GM23338 (cell line): Measurements from ENCODE around the gene HAL. TPM values are rescaled to one million over a fixed set of nuclear protein-coding genes. Genes with fewer than 3 reads are reported as not detected.

Source experiments
- ATAC-seq: fragments of 200-7000 bp; cut with Tn5 transposase; 3 replicates; pipeline ENCODE4 v1.9.1; 2020
- DNase-seq: peaks from one replicate; pipeline ENCODE4 v3.0.0-alpha.2; 2015; ENCODE audit warnings: low spot score
- H2AFZ ChIP-seq: fragments of 200-600 bp; sonication (generic); 2 replicates; pipeline ENCODE4 v1.8.0; 2016; ENCODE audit warnings: antibody characterized with exemption, mild to moderate bottlenecking, moderate library complexity
- H3F3A ChIP-seq: fragments of 200-600 bp; sonication (generic); replicated peaks from 2 replicates; pipeline ENCODE4 v1.8.0; 2017; ENCODE audit warnings: antibody characterized with exemption, mixed run types, low read depth
- H3K27ac ChIP-seq: fragments of 200-600 bp; sonication (generic); 2 replicates; pipeline ENCODE4 v1.6.1; 2016; ENCODE audit warnings: low read depth
- H3K27me3 ChIP-seq: fragments of 200-600 bp; sonication (generic); 2 replicates; pipeline ENCODE4 v1.8.0; 2016; ENCODE audit warnings: mild to moderate bottlenecking, mixed run types, moderate library complexity; ENCODE audit not compliant: insufficient read depth
- H3K36me3 ChIP-seq: fragments of 200-600 bp; sonication (generic); 2 replicates; pipeline ENCODE4 v1.8.0; 2016; ENCODE audit warnings: mild to moderate bottlenecking; ENCODE audit not compliant: insufficient read depth
- H3K4me1 ChIP-seq: fragments of 200-600 bp; sonication (generic); 2 replicates; pipeline ENCODE4 v1.8.0; 2016; ENCODE audit warnings: mild to moderate bottlenecking, moderate library complexity; ENCODE audit not compliant: insufficient read depth
- H3K4me2 ChIP-seq: fragments of 200-600 bp; sonication (generic); 2 replicates; pipeline ENCODE4 v1.7.1; 2017; ENCODE audit warnings: mixed run types
- H3K4me3 ChIP-seq: fragments of 200-600 bp; sonication (generic); 2 replicates; pipeline ENCODE4 v1.6.1; 2016; ENCODE audit warnings: mixed run types
- H3K79me2 ChIP-seq: fragments of 200-600 bp; sonication (generic); replicated peaks from 2 replicates; pipeline ENCODE4 v1.8.0; 2017; ENCODE audit warnings: mild to moderate bottlenecking; ENCODE audit not compliant: insufficient read depth
- H3K9me2 ChIP-seq: fragments of 200-600 bp; sonication (generic); 2 replicates; pipeline ENCODE4 v1.8.0; 2017; ENCODE audit not compliant: insufficient read depth
- H4K20me1 ChIP-seq: fragments of 200-600 bp; sonication (generic); replicated peaks from 2 replicates; pipeline ENCODE4 v1.8.0; 2017; ENCODE audit warnings: mild to moderate bottlenecking; ENCODE audit not compliant: insufficient read depth
- H3K27ac Mint-ChIP-seq: 2 replicates; pipeline ENCODE4 v1.8.0; 2020; ENCODE audit warnings: inconsistent platforms, mild to moderate bottlenecking, moderate library complexity, mixed read lengths
- H3K27me3 Mint-ChIP-seq: 3 replicates; pipeline ENCODE4 v1.8.0; 2022; ENCODE audit warnings: low read depth, mild to moderate bottlenecking, moderate library complexity, mixed read lengths, inconsistent platforms; ENCODE audit not compliant: insufficient read depth, poor library complexity
- H3K36me3 Mint-ChIP-seq: 3 replicates; pipeline ENCODE4 v1.8.0; 2021; ENCODE audit warnings: low read depth, mild to moderate bottlenecking, inconsistent platforms, moderate library complexity, mixed read lengths
- H3K4me1 Mint-ChIP-seq: 3 replicates; pipeline ENCODE4 v1.8.0; 2020; ENCODE audit warnings: mild to moderate bottlenecking, inconsistent platforms, mixed read lengths
- H3K4me3 Mint-ChIP-seq: 3 replicates; pipeline ENCODE4 v1.8.0; 2021; ENCODE audit warnings: moderate library complexity, mild to moderate bottlenecking, inconsistent platforms, mixed read lengths
- H3K9me3 Mint-ChIP-seq: 3 replicates; pipeline ENCODE4 v1.8.0; 2020; ENCODE audit warnings: moderate library complexity, mild to moderate bottlenecking, inconsistent platforms, mixed read lengths
- CREB1 ChIP-seq: fragments of 250-450 bp; sonication (Bioruptor Pico); IDR thresholded peaks from 2 replicates; pipeline ENCODE4 v1.5.0; 2020; ENCODE audit warnings: low read depth, mild to moderate bottlenecking, moderate library complexity
- EZH2 ChIP-seq: fragments of 200-600 bp; sonication (generic); IDR thresholded peaks from one replicate; pipeline ENCODE4 v1.8.0; 2017; ENCODE audit warnings: antibody characterized with exemption, mild to moderate bottlenecking, low read depth; ENCODE audit not compliant: unreplicated experiment
- EZH2phosphoT487 ChIP-seq: fragments of 200-600 bp; sonication (generic); IDR thresholded peaks from one replicate; pipeline ENCODE4 v1.8.1; 2018; ENCODE audit warnings: antibody characterized with exemption; ENCODE audit not compliant: unreplicated experiment
- JUNB ChIP-seq: IDR thresholded peaks from one replicate; pipeline ENCODE4 v1.6.1; 2016; ENCODE audit warnings: antibody characterized with exemption; ENCODE audit not compliant: unreplicated experiment
- POLR2AphosphoS5 ChIP-seq: IDR thresholded peaks from 2 replicates; pipeline ENCODE4 v1.6.1; 2016; ENCODE audit warnings: antibody characterized with exemption, low read depth
- STAT1 ChIP-seq: IDR thresholded peaks from one replicate; pipeline ENCODE4 v1.6.1; 2016; ENCODE audit warnings: antibody characterized with exemption; ENCODE audit not compliant: unreplicated experiment
- ZNF331 ChIP-seq: fragments of 250-450 bp; sonication (Bioruptor Pico); IDR thresholded peaks from 2 replicates; pipeline ENCODE4 v1.5.0; 2020; ENCODE audit warnings: low read depth, mild to moderate bottlenecking, moderate library complexity
- ZNF462 ChIP-seq: fragments of 250-450 bp; sonication (Bioruptor Pico); IDR thresholded peaks from 2 replicates; pipeline ENCODE4 v1.5.0; 2020; ENCODE audit warnings: mild to moderate bottlenecking, moderate library complexity
- polyA plus RNA-seq: library from polyadenylated mRNA; unstranded; fragments of >200 nt; fragmentation: Nextera tagmentation; extraction: Ambion mirVana; gene quantifications from 2 replicates; pipeline ENCODE4 v1.2.1, GENCODE V29; 2016
- total RNA-seq: library from RNA; depleted of rRNA; stranded (reverse); fragments of >200 nt; shearing (Covaris generic); gene quantifications from 2 replicates; pipeline ENCODE4 v1.2.3, GENCODE V29; 2014
- TF ChIP-seq, protein P1 (sequence below): IDR thresholded peaks from one replicate; pipeline ENCODE4 v1.6.1; 2018; ENCODE audit warnings: antibody characterized with exemption; ENCODE audit not compliant: unreplicated experiment
- TF ChIP-seq, protein P2 (sequence below): IDR thresholded peaks from 2 replicates; pipeline ENCODE4 v1.6.1; 2016; ENCODE audit warnings: antibody characterized with exemption
- TF ChIP-seq, protein P3 (sequence below), 2 experiments: fragments of 200-600 bp in 1 of 2; sonication (generic) in 1 of 2; conservative IDR thresholded peaks; 2 replicates each; pipeline versions ENCODE4 v1.5.1 to v1.6.1; 2016 to 2017; ENCODE audit warnings: antibody characterized with exemption in 2 of 2, low read depth in 2 of 2, mild to moderate bottlenecking in 2 of 2, moderate library complexity in 1 of 2

HAL gene
- total and polyA plus RNA-seq, 2 experiments from 2014 or later = 0.17 to 0.24 TPM

GRCh38 chr12:95966287-95966870 is 29.8 kb downstream of the HAL start:
- Mint-ChIP-seq H3K4me1 (peaks cover 11% of the 10 kb centered on the region), H3K27me3 (peaks cover 4% of the 10 kb centered on the region), H3K36me3 (peaks cover 11% of the 10 kb centered on the region), H3K4me3 (no peak overlapping the region), H3K27ac (no peak overlapping the region), H3K9me3 (peaks cover 11% of the 10 kb centered on the region)
- H2AFZ ChIP-seq = peak overlapping the region; percentile 80
- DNase-seq (no peak), ATAC-seq (no peak)
- H3K9me2 ChIP-seq = no peaks in the 10 kb centered on the region
- H3K79me2 ChIP-seq = no peaks in the 10 kb centered on the region
- 0 out of 2 replicates have a peak, but pooled peaks cover 3% of the 10 kb centered on the region for H3K4me1 ChIP-seq
- no peaks in the 10 kb centered on the region for H3K36me3 ChIP-seq
- TF ChIP-seq STAT1 (no peak), ZNF331 (CRISPR knock-in tag) (no peak), POLR2AphosphoS5 (no peak), EZH2phosphoT487 (no peak), CREB1 (CRISPR knock-in tag) (no peak), ZNF462 (CRISPR knock-in tag) (no peak), JUNB (no peak), EZH2 (no peak)
- TF ChIP-seq, protein P1, sequence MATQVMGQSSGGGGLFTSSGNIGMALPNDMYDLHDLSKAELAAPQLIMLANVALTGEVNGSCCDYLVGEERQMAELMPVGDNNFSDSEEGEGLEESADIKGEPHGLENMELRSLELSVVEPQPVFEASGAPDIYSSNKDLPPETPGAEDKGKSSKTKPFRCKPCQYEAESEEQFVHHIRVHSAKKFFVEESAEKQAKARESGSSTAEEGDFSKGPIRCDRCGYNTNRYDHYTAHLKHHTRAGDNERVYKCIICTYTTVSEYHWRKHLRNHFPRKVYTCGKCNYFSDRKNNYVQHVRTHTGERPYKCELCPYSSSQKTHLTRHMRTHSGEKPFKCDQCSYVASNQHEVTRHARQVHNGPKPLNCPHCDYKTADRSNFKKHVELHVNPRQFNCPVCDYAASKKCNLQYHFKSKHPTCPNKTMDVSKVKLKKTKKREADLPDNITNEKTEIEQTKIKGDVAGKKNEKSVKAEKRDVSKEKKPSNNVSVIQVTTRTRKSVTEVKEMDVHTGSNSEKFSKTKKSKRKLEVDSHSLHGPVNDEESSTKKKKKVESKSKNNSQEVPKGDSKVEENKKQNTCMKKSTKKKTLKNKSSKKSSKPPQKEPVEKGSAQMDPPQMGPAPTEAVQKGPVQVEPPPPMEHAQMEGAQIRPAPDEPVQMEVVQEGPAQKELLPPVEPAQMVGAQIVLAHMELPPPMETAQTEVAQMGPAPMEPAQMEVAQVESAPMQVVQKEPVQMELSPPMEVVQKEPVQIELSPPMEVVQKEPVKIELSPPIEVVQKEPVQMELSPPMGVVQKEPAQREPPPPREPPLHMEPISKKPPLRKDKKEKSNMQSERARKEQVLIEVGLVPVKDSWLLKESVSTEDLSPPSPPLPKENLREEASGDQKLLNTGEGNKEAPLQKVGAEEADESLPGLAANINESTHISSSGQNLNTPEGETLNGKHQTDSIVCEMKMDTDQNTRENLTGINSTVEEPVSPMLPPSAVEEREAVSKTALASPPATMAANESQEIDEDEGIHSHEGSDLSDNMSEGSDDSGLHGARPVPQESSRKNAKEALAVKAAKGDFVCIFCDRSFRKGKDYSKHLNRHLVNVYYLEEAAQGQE = no peak
- TF ChIP-seq, protein P2, sequence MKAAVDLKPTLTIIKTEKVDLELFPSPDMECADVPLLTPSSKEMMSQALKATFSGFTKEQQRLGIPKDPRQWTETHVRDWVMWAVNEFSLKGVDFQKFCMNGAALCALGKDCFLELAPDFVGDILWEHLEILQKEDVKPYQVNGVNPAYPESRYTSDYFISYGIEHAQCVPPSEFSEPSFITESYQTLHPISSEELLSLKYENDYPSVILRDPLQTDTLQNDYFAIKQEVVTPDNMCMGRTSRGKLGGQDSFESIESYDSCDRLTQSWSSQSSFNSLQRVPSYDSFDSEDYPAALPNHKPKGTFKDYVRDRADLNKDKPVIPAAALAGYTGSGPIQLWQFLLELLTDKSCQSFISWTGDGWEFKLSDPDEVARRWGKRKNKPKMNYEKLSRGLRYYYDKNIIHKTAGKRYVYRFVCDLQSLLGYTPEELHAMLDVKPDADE = no peak
- TF ChIP-seq, protein P3, sequence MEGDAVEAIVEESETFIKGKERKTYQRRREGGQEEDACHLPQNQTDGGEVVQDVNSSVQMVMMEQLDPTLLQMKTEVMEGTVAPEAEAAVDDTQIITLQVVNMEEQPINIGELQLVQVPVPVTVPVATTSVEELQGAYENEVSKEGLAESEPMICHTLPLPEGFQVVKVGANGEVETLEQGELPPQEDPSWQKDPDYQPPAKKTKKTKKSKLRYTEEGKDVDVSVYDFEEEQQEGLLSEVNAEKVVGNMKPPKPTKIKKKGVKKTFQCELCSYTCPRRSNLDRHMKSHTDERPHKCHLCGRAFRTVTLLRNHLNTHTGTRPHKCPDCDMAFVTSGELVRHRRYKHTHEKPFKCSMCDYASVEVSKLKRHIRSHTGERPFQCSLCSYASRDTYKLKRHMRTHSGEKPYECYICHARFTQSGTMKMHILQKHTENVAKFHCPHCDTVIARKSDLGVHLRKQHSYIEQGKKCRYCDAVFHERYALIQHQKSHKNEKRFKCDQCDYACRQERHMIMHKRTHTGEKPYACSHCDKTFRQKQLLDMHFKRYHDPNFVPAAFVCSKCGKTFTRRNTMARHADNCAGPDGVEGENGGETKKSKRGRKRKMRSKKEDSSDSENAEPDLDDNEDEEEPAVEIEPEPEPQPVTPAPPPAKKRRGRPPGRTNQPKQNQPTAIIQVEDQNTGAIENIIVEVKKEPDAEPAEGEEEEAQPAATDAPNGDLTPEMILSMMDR (conservative IDR thresholded peaks at IDR 0.05; ENCODE audit: low read depth in 2 of 2) = no peak
- no peak overlapping the region for H3K4me3 ChIP-seq
- no peaks in the 10 kb centered on the region for H3F3A ChIP-seq
- H3K4me2 ChIP-seq = no peak overlapping the region
- H4K20me1 ChIP-seq = no peaks in the 10 kb centered on the region
- H3K27me3 ChIP-seq = no peaks in the 10 kb centered on the region
- H3K27ac ChIP-seq = no peak overlapping the region
